Gastrocnemius medialis (tissue), 4 donors: Measurements from ENCODE around the gene ARHGAP6.

Experiments used
- POLR2A ChIP-seq, 2 donors: fragments of 450-650 bp; IDR thresholded peaks; one replicate each; pipeline ENCODE4 v1.6.1; 2017; ENCODE audit warnings: antibody characterized with exemption in 2 of 2, mild to moderate bottlenecking in 2 of 2, moderate library complexity in 2 of 2
- TF ChIP-seq, protein P1 (sequence below), 5 experiments: fragments of 450-650 bp in 3 of 5; fragments of 200-600 bp in 2 of 5; sonication (generic) in 2 of 5; IDR thresholded peaks in 4 of 5; conservative IDR thresholded peaks in 1 of 5; 1 replicate in 4 of 5; 2 replicates in 1 of 5; pipeline ENCODE4 v1.5.1; 2016 to 2019; ENCODE audit warnings: antibody characterized with exemption in 5 of 5, mild to moderate bottlenecking in 3 of 5, moderate library complexity in 3 of 5

DNA sequence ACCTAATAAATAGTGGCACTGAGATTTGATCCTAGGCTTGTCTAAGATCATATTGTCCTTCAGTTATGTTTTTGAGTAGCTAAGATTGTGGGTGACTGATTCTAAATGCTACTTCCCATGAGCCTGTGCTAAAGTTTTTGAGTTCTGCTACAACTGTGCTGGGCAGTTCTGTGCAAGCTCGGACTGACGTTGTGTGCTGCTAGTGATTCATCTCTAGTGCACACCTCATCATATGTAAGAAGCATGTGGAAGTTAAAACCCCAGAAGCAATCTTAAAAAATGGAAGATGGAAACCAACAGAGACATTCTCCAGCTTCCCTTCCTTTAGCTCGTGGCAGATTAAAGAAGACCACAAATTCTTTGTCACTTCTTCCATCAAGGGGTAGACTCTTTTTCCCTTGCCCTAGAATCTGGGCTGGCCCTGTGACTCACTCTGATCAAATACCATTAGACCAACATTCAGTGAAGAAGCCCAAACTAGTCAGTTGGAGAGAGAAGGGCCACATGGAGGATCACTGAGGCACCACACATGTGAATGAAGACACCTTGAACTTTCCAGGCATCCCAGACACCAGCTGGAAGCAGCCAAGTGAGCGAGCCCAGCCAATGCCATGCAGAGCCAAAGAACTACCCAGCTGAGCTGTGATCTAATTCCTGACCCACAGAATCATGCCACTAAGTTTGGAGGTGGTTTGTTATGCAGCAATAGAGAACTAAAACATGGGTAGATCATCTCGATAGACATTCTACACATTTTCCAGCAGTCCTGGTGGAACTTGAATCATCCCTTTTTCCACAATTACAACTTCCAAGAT is 16.8 kb downstream of the ARHGAP6 start:
- TF ChIP-seq, protein P1, sequence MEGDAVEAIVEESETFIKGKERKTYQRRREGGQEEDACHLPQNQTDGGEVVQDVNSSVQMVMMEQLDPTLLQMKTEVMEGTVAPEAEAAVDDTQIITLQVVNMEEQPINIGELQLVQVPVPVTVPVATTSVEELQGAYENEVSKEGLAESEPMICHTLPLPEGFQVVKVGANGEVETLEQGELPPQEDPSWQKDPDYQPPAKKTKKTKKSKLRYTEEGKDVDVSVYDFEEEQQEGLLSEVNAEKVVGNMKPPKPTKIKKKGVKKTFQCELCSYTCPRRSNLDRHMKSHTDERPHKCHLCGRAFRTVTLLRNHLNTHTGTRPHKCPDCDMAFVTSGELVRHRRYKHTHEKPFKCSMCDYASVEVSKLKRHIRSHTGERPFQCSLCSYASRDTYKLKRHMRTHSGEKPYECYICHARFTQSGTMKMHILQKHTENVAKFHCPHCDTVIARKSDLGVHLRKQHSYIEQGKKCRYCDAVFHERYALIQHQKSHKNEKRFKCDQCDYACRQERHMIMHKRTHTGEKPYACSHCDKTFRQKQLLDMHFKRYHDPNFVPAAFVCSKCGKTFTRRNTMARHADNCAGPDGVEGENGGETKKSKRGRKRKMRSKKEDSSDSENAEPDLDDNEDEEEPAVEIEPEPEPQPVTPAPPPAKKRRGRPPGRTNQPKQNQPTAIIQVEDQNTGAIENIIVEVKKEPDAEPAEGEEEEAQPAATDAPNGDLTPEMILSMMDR (IDR thresholded peaks at IDR 0.05 in 4 of 5, conservative IDR thresholded peaks at IDR 0.05 in 1 of 5) = no peak
- TF ChIP-seq POLR2A (IDR thresholded peaks at IDR 0.05) = no peak
